NCI-H2196 (cell line): Measurements from ENCODE around the gene NFASC.

Experiments used
- DNase-seq: peaks from one replicate; lab custom pipeline; 2025; ENCODE audit not compliant: unreplicated experiment; lab: John Stamatoyannopoulos, UW

NFASC gene

DNA sequence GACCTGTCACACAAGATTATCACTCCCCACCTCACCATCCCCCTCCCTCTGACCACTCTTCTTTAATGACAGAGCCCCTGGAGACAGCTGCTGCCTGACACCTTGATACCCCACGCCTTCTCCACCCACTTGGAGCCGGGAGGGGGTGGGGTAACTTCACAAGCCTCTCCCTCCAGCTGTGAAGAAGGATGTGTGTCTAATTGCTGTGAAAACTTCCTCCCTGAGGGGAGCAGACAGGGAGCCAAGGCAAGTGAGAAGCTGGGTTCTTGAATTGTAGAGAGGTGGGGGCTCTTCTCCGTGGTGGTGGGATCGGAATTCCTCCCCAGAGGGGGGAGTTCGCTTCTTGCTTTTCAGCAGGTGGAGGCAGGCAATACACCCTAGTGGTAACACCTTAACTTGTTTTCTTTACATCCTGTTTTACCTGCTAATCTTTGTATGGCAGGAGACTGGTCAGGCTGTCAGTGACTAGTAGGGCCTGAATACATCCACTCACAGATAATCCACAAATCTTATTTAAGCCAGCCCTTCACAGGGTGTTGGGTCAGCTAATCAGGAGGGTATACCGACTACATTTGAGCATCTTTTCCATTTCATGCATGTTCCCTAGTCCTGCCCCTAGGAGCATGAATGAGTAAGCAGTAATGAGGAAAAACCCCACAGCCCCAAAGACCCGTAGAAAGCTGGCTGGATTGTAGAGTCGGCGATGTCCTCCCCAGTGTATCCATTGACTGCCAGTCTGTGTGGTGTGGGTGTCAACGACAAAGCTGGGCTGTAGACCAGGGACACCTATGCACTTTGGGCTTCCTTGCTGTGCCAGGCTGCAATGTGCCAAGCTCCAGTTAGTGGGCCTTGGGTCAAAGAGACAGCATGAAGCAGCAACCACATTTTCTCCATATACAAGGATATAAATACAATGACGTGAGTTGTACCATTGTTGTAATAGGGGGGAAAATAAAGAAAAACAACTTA, 57.3 kb downstream of the NFASC start:
- DNase-seq, result no peak

DNA sequence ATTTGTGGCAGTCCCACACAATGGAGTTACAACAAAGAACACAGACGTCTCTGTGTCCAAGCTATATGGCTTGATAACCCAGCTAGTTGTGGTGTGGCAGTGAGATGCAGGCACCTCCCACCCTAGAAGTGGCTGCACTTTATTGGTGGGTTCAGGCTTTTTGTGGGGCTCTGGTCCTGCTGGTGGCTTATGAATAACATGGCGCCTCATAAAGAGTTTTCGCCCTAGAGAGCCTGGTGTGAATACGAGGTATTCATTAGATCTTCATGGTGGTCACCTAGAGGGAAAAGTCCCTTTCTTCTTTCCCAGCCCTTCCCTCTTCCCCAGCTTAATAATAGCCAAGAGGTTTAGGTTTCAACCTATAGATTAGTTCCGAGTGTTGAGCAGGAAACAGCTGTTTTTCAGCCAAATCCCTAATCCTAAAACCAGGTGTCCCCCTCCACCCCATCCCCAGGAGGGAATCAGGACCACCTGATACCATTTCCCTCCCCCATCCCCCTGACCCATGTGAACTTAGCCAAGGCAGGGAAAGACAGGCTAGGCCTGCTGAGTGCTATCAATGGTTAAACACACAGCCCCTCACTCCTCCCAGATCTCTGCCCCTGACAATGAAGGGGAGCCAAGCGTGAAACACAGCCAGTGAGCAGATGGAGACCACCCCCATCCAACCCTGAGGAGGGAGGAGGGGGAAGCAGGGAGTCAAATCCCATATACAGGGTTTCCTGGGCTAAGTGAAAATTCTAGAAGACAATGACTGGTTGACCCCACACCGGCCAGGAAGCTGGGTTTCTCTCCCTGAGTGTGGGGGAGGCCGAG, 58.2 kb downstream of the NFASC start:
- DNase-seq, result no peak

DNA sequence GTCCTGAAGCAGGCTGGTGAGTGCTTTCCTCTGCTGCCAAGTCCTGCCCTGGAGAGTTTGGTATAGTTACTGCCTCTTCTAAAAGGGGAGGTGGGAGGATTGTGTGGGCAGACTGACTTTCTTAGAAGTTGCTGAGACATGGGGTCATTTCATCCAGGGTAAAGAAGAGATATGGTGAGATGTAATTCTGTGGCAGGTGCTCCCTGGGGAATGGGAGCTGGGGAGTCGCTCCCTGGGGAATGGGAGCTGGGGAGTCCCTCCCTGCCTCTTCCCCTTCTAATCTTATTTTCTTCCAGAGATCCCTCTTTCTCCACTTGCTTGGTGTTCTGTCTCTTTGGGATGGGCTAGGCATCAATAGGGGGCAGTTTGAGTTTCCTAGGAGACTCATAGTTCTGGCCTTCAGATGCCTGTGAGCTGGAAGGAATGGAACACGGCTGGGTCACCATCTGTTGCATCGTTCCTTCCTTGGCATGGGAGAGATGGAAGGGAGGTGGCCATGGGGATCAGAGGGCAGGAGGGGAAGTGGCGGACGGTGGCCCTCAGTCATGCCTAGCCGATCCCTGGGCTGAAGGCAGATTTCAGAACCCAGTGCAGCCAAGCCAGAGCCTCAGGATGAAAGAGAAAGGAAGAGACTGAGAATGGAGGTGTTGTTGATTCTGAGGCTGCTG, 59.0 kb downstream of the NFASC start:
- DNase-seq, result no peak

DNA sequence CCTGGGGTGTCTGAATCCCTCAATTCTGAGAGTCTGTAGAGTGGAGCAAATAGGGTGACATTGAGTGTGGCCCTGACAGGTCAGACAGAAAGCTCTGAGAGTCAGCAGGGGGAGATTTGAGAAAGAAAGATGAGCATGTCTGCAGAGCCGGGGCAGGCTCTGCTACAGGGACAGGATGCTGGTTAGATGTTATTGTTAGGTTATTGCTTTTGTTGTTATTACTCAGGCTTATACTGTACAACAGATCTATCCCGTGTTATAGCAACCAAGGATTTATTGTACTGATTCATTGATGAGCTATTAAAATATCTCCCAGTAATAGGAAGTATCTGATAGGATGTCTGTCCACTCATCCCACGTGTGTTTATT, 59.5 kb downstream of the NFASC start:
- no peak for DNase-seq

DNA sequence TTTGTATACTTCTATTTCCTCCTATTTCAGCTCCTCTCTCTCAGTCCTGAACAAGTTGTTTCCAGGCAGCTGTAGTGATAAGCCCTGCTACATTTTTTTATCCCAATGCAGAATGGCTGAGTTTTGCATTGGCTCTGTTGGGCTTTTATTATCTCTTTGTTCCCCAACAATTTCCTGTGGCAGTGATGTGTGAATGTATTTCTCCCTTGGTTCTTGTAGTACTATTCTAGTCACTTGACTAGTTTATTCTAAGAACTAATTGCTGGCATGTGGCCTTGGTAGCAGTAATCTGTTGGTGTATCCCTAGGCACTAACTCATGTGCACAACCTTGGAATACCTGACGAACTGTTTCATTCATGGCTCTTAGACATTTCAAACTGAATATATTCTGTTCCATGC, 60.7 kb downstream of the NFASC start:
- no peak for DNase-seq

DNA sequence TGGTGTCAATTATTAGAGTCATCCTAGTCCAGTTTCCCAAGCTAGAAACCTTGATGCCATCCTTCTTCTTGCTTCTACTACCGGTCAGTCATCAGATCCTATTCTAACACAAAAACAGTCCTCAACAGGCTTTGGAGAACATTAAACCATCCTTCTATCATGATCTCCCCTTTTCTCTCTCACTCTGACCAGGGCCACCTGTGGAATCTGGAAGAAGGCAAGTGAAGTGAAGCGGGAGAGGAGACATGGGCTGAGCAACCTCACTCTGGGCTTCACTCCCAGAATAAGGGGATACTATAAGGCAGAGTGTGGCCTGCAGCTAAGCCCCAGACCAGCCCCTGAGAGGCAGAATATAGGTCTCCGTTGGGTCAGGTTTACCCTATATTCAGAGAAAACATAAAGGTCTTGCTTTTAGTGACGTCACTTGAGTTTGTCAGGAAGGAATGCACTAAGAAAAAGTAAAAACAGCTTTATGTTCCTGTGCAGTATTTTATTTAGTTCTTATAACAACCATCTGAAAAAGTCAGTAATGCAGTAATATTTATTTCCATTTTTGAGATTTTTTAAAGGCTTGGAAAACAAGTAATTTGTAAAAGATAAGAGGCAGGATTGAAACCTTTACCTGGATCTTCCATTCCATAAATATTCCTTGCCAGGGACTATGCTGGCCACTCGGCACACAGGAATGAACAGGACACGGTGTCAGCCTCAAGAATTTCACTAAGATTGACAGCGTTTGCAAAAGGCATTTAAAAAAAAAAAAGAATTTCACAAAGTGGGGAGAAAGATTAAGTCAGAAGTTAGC, 61.3 kb downstream of the NFASC start:
- DNase-seq, result no peak

DNA sequence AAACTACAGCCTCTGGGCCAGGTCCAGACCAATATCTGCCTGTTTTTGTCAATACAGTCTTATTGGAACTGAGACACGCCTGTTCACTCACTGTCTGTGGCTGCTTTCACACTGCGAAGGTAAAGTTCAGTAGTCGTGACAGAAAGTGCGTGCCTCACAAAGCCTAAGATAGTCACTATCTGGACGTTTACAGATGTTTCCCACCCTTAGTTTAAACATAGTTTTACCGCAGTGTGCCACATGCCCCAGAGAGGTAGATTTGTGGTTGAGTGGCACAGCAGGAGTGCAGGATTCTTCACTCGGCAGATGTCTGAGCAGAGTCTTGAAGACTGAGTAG, 61.9 kb downstream of the NFASC start:
- no peak for DNase-seq

DNA sequence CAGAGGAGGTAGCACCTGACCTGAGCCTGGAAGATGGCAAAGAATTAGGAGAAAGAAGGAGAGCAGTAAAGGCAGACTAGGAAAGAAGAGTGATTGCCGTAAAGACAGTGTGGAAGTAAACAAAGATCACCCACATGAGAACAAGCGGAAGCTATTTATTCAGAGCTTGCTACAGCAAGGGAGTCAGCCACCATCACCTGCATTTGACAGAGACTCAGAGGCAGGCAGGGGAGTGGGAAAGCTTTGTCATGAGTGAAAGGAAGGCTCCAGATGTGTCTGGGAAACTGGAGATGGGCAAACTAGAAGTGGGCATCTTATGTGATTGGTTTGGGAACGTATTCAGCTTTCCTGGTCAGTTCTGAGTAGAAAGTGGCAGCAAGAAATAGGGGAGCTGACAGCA, 64.5 kb downstream of the NFASC start:
- DNase-seq, result no peak

DNA sequence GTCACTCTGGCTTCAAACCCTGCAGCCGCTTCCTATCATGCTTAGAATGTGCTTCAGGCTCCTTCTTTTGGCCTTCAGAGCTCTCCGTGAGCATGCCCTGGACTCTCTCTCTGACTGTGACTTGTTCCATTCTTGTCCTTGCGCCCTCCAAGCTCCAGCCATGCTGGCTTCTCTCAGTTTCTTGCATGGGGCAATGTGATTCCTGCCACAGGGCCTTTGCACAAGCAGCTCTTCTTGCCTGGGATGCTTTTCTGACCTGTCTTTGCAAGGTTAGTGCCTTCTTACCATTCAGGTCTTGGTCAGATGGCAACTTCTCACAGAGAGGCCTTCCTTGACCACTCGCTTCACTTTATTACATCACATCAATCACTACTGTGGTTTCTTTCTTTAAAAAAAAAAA, 66.1 kb downstream of the NFASC start:
- DNase-seq, result no peak

GRCh38 chr1:204937901-204938300, 67.2 kb downstream of the NFASC start:
- no peak for DNase-seq

DNA sequence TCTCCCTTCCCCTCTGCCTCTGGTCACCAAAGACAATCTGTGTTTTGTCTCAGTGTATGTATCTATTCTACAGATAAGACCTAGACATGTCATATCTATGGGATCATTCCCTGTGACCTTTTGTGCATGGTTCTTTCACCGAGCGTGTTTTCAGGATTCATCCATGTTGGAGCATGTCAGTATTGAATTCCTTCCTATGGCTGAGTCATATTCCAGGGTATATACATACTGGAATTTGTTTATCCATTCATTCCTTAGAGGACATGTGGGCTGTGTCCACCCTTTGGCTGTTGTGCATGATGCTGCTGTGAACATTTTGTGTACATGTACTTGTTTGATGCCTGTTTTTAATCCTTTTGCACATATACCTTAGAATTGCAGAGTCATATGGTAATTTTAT, 69.9 kb downstream of the NFASC start:
- DNase-seq, result no peak

DNA sequence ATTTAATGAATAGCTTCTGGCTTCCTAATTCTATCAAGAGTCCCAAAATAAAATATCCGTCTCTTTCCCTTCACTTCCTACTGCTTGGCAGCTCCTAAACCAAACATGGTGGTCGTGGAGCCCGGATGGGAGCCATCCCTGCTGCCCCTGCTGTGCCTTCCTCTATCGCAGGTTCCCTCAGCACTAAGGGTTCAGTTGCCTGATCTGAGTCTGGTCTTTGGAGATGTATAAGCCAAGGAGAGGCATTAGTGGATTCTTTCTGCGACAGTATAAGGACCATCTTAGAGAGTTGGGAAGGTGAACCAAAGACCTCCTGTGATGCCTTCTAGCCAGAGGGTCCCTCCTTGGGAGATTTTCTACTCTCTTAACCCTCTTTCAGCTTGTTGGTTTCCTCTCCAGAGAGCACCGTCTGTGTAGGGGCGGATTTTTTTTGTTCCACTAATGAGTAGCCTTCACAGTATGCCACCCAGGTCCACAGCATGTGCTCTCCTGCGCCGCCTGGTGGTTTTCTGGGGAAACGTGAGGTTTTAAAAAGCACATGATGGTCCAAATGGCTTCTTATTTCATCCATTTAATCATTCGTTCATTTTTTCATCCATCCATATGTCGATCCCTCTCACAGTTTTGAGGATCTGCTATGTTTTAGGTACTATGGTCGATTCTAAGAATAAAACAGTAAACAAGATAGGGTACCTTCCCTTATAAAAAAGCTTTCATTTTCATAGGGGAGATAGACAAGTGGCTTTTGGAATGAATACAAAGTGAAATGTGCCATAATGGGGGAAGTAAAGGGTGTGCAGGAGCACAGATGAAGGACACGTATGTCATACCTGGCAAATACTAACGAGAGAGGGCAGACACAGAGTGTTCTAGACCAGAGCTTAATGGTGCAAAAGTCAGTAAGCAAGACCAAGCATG, 71.0 kb downstream of the NFASC start:
- DNase-seq, result peak; percentile 77

GRCh38 chr1:204943495-204943894, 72.8 kb downstream of the NFASC start:
- no peak for DNase-seq

GRCh38 chr1:204944662-204945061, 74.0 kb downstream of the NFASC start:
- DNase-seq, result no peak

DNA sequence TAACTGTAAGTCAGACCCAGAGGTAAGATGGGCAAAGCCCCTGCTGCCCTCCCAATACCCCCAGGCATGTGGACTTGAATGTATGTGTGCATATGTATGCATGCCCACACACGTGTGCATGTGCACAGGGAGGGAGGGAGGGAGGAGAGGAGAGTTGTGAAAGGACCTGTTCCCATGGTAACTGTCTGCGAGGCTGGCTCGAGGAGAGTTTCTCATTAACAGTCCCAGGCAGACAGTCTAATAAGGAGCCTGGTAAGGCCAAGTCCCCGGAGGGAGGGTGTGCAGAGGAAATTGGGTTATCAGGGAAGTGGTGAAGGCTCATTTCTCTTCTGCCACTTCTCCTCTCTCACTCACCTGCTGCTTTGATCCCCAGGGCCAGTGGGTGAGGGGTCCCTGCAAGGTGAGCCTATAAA, 74.9 kb downstream of the NFASC start:
- no peak for DNase-seq

DNA sequence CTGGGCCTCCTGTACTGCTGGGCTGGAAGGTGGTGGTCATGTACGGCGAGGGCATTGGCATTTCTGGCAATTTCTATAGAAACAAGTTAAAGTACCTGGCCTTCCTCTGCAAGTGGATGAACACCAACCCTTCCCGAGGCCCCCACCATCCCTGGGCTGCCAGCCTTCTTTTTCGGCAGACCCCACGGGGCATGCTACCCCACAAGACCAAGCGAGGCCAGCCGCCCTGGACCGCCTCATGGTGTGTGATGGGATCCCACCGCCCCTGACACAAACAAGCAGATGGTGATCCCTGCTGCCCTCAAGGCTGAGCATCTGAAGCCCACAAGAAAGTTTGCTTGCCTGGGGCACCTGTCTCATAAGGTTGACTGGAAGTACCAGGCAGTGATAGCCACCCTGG, 76.0 kb downstream of the NFASC start:
- no peak for DNase-seq

- DNase-seq, result no peak
Measured at GRCh38 chr1:204947338-204947737, 76.7 kb downstream of the NFASC start.

DNA sequence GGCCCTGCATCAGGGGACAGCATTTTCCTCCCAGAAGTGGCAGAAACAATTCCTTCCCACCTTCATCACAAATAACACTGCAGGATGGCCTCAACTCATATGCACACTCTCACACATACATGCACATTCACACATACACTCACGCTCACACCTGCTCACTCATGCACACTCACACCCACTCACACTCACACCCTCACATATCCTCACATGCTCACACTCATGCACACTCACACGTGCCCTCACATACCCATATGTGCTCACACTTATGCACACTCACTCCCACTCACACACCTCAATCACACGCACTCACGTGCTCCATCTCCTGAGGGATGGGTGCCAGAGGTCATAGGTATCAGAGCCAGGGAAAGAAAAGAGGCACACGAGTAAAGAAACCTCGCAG, 77.1 kb downstream of the NFASC start:
- DNase-seq, result no peak

GRCh38 chr1:204950353-204951001, 79.8 kb downstream of the NFASC start:
- DNase-seq, result no peak
